Esophagus muscularis mucosa (tissue), 3 donors: Measurements from ENCODE around the gene UFD1.

ENCODE experiments used
- CTCF ChIP-seq, 3 experiments: fragments of 200-600 bp in 2 of 3; fragments of 450-650 bp in 1 of 3; sonication (generic) in 2 of 3; IDR thresholded peaks; one replicate each; pipeline ENCODE4 v1.5.1; 2017 to 2019; ENCODE audit warnings: antibody characterized with exemption in 3 of 3, mild to moderate bottlenecking in 2 of 3, moderate library complexity in 1 of 3
- POLR2A ChIP-seq: fragments of 450-650 bp; IDR thresholded peaks from one replicate; pipeline ENCODE4 v1.6.1; 2017; ENCODE audit warnings: antibody characterized with exemption, moderate library complexity, mild to moderate bottlenecking, low read depth
- POLR2AphosphoS5 ChIP-seq, 2 donors: sonication (generic); formaldehyde crosslinking; IDR thresholded peaks; one replicate each; pipeline ENCODE4 v1.6.1; 2017; ENCODE audit warnings: antibody characterized with exemption in 2 of 2

GRCh38 chr22:19499880-19500242, 20.9 kb upstream of the UFD1 start:
- no peak for TF ChIP-seq POLR2A
- TF ChIP-seq CTCF (IDR thresholded peaks at IDR 0.05), result no peak
- no peak for TF ChIP-seq POLR2AphosphoS5 (IDR thresholded peaks at IDR 0.05)
